AG04449 (cell line): ENCODE measurements around the gene TFF2.

Experiments
- CTCF ChIA-PET: fragments of 350-600 bp; formaldehyde crosslinking; extraction: SDS; loops from one replicate; lab custom pipeline; 2021; ENCODE audit warnings: antibody characterized with exemption; lab: Yijun Ruan, JAX
- POLR2A ChIA-PET: fragments of 400-600, 350-600 bp; formaldehyde crosslinking; extraction: SDS; loops from one replicate; lab custom pipeline; 2020; ENCODE audit warnings: antibody characterized with exemption, inconsistent platforms; lab: Yijun Ruan, JAX
- DNase-seq: peaks from one replicate; pipeline ENCODE4 v3.0.0-alpha.2; 2010; ENCODE audit warnings: low read depth, low spot score
- H3K4me3 ChIP-seq: 2 replicates; pipeline ENCODE4 v1.5.1; 2011; ENCODE audit warnings: low read depth, mild to moderate bottlenecking, control low read depth, low read length
- CTCF ChIP-seq: IDR thresholded peaks from one replicate; pipeline ENCODE4 v1.5.1; 2011; ENCODE audit warnings: mild to moderate bottlenecking, moderate library complexity, low read length, control low read depth, inconsistent platforms; ENCODE audit not compliant: insufficient read depth; ENCODE audit errors: missing control alignments

Gene TFF2

GRCh38 chr21:42365770-42366169 is 15.0 kb upstream of the TFF2 start:
- CTCF ChIA-PET, result no interaction called here
- POLR2A ChIA-PET, result no interaction called here
- no peak overlapping the region for H3K4me3 ChIP-seq
- TF ChIP-seq CTCF, result no peak
- DNase-seq, result no peak

GRCh38 chr21:42364304-42364865 is 13.6 kb upstream of the TFF2 start:
- no peak overlapping the region for H3K4me3 ChIP-seq
- ChIA-PET CTCF (no interaction called here), POLR2A (no interaction called here)
- no peak for TF ChIP-seq CTCF
- no peak for DNase-seq

- ChIA-PET POLR2A (no interaction called here), CTCF (no interaction called here)
- TF ChIP-seq CTCF, result no peak
- DNase-seq, result no peak
- no peak overlapping the region for H3K4me3 ChIP-seq
Measured at GRCh38 chr21:42363312-42363711, 12.5 kb upstream of the TFF2 start.

DNA sequence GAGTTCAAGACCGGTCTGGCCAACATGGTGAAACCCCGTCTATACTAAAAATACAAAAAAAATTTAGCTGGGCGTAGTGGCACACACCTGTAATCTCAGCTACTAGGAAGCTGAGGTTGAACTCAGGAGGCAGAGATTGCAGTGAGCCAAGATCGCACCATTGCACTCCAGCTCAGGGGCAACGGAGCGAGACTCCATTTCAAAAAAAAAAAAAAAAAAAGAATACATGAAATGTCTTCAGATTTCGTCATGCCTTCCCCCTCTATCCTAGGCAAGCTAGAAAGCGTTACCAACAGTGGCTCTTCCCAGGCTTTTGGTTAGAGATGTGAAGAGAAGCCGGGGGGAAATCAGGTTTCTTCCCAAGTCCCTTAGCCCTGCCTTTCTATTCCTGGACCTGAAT is 11.9 kb upstream of the TFF2 start:
- TF ChIP-seq CTCF, result no peak
- no peak overlapping the region for H3K4me3 ChIP-seq
- POLR2A ChIA-PET, result no interaction called here
- no peak for DNase-seq
- CTCF ChIA-PET, result no interaction called here

DNA sequence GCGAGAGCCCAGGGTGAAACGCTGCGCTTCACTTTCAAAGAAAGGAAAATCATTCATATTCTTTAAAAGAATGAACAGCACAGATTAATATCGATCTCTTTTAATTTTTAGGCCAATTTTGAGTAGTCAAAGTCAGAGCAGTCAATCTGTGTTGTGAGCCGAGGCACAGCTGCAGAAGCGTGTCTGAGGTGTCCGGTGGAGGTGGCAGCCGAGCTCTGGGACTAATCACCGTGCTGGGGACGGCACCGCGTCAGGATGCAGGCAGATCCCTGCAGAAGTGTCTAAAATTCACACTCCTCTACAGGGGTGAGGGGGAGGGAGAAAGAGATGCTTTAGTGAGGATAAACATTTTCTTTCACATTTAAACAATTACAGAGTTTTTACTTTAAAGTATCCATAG is 11.4 kb upstream of the TFF2 start:
- H3K4me3 ChIP-seq, result no peak overlapping the region
- CTCF ChIA-PET, result no interaction called here
- no peak for DNase-seq

GRCh38 chr21:42361286-42361685 is 10.5 kb upstream of the TFF2 start:
- CTCF ChIA-PET, result no interaction called here
- no peak overlapping the region for H3K4me3 ChIP-seq
- TF ChIP-seq CTCF, result no peak
- no peak for DNase-seq
- POLR2A ChIA-PET, result no interaction called here

More for the DNA sequence above, 11.4 kb upstream of the TFF2 start:
- POLR2A ChIA-PET, result no interaction called here
- no peak for TF ChIP-seq CTCF
